HG03439 (cell line): ENCODE data around the gene SPAG8.

Experiments used
- ATAC-seq: cut with Tn5 transposase; IDR thresholded peaks from one replicate; pipeline ENCODE4 v1.9.1; 2021; ENCODE audit warnings: mild to moderate bottlenecking, moderate library complexity; ENCODE audit not compliant: unreplicated experiment

Gene SPAG8

DNA sequence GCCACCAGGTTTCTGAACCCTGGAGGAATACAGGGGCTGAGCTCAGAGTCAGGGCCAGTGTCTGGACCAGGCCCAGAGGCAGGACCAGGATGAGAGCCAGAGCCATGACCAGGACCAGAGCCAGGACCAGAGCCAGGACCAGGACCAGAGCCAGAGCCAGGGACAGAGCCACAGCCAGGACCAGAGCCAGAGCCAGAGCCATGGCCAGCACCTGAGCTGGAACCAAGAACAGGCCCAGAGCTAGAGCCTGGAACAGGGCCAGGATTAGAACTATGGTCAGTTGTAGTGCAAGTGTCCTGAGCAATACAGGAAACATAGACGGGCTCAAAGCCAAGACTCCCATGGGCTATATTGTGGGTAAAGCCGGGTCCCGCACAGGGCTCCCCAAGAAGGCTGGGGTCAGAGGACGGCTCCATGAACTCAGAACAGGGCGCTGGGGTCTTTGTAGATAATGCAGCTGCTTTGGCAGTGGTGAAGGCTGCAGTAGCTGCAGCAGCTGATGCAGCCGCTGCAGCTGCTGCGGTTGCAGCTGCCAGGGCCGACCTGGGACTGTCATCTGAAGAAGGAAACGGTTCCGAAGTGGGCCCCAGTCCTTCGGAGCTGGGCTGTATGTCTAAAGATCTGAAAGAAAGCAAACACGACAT, 559 bp downstream of the SPAG8 start:
- no peak for ATAC-seq

DNA sequence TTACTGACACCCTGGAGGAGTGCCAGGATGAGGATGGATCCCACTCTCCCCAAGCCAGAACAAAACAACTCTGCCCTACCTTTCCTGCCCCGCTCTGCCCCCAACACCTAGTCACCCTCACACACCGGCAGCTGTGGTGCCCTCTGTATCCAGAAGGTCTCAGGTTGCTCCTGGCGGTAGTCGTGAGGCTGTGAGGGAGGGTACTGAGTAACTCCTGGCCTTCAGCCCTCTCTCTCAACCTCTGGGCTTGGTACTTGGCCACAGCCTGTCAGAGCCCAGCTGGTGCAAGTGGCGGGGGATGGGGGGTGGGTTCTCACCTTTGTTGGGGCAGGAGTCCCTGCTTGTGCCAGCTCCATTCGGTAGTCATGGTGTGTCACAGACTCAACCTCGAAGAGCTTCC, 1.9 kb downstream of the SPAG8 start:
- ATAC-seq, result no peak

DNA sequence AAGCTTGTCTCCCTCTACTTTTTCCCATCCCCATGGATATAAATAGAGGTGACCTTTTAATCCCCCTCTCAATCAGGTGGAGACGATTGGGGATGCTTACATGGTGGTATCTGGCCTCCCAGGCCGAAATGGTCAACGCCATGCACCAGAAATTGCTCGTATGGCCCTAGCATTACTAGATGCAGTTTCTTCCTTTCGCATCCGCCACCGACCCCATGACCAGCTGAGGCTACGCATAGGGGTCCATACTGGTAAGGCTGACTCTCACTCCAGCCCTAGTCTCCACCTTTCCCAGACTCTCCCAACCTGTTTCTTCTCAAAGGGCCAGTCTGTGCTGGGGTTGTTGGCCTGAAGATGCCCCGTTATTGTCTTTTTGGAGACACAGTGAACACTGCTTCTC, 3.6 kb downstream of the SPAG8 start:
- no peak for ATAC-seq

- ATAC-seq, result no peak
These were observed 6.0 kb downstream of the SPAG8 start for GRCh38 chr9:35806101-35806500.

- no peak for ATAC-seq
These were observed 10.5 kb downstream of the SPAG8 start for GRCh38 chr9:35801328-35802128.

DNA sequence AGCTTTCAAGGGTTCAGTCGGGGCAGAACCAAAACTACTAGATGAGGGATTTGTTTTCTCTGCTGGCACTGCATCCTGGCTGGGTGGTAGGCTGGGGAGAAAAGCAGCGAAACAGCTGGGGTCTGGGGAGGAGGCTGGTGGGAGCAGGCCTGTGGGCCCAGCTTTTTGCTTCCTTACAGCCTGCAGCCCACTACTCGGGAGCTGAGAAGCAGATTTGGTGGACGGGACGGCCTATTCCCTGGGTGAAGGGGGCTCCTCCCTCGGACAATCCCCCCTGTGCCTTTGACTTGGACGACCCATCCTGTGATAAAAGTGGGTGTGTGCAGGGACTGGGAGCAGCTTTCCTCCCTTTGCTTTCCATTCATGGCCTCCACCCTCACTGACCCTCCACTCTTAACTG, 11.5 kb downstream of the SPAG8 start:
- no peak for ATAC-seq

GRCh38 chr9:35798658-35799374, 13.2 kb downstream of the SPAG8 start:
- ATAC-seq, result no peak

- ATAC-seq, result no peak
These were observed 14.6 kb downstream of the SPAG8 start for GRCh38 chr9:35797311-35798109.

DNA sequence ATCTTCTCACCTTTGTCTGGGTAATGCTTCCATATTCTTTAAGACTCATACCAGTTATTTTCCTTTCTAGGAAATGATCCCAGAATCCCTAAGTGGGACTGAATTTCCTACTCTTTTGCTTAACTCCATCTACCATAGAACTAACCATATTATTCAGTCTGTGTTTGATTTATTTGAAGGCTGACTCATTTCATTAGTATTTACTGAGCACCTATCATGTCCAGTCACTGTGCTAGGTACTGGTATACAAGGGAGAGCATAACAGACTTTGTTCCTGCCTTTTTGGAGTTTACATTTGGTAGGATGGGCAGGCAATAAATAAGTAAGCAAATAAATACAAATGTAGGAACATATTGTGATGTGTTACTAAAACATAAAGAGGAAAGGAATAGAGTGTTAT, 16.4 kb downstream of the SPAG8 start:
- no peak for ATAC-seq

- ATAC-seq, result no peak
These were observed 18.6 kb downstream of the SPAG8 start for GRCh38 chr9:35793461-35793860.

GRCh38 chr9:35792826-35793225, 19.2 kb downstream of the SPAG8 start:
- no peak for ATAC-seq

GRCh38 chr9:35792024-35792813, 19.8 kb downstream of the SPAG8 start:
- no peak for ATAC-seq

GRCh38 chr9:35791297-35791921, 20.7 kb downstream of the SPAG8 start, which contains the start of gene NPR2:
NPR2 (plus strand) TSS chr9:35791591; CDS start chr9:35792409, 818 bp downstream.
- ATAC-seq, result no peak

DNA sequence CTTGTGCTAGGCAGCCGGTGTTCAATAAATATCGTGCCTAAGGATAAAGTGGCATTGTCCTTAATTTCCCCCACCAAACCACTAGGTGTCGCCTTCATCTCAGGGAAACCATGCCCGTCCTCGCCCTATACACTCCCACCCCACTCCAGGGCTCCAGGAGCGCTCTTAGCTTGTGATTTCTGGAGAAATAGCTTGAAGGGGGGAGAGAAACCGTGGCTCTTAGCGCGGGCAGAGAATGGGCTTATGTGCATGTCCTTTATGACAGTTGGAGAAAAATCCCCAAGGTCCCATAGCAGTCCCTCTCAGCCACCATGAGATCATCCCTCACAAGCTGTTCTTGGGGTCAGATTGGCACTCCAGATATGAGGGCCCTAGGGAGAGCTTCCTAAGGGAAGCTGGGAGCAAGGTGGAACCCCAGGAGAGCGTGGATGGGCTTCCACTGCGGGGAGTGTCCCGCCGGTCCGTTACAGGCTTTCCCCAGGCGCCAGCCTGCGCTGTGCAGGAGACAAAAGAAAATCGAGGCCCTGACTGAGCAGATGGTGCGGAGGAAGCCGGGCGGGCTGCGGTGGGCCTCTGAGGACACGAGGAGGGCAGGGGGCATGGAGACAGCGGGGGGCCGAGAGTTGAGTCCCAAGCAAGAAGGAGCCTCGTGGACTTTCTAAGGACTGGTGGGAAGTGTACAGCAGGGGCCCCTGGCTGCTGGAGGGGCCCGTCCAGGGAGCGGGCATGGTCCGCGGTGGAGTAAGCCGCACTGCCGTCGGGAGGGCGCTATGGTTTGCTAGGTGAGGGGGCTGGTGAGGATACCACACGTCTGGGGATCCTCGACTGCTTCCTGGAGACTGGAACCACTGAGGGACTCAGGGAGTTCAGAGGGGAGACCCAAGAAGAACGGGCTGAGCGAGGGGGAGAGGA, 21.4 kb downstream of the SPAG8 start:
- ATAC-seq, result no peak

DNA sequence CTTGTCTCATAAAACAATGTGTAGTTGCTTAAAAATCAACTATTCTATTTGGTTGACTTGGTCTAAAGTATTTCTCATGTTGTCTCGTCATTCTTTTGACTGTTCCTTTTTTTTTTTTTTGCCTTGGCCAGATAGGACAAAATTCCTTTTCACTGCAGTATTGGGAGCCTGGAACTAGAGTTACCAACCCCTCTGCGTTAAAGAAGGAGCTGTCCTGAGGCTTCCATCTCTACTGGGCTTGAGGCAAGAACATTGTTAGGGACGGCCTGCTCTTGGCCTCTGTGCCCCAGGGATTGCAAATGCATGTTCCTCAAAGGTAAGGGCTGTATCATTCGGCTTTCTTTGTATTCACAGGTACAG, 22.1 kb downstream of the SPAG8 start:
- no peak for ATAC-seq

DNA sequence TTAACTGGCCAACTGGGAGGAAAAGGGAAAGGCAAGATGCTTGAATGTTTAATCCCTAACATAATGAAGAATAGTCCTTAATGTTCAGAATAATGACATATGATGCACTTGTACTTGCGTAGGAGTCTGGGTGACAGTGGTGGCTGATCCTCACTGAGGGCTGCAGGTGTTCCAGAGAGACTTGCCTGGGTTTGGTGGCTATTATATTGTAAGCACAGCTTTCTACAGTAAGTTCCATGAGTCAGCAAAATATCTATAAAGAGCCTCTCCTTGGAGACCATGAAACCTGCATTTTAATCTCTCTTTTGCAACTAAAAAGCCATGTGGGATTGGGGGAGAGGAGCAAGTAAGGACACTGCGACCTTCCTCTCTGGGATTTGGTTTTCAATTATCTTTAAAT, 22.5 kb downstream of the SPAG8 start:
- ATAC-seq, result no peak

DNA sequence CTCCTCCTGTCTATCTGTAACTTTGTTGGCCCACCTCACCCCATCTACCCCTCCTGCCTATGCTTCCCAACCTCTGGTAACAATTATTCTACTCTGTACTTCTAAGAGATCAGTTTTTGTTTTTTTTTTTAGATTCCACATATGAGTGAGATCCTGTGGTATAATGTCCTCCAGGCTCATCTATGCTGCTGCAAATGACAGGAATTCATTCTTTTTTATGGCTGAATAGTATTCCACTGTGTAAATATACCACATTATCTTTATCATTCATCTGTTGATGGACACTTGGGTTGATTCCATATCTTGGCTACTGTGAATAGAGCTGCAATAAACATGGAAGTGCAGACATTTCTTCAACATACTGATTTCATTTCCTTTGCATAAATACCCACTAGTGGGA, 28.6 kb downstream of the SPAG8 start:
- ATAC-seq, result no peak

- no peak for ATAC-seq
These were observed 31.0 kb downstream of the SPAG8 start for GRCh38 chr9:35781066-35781465.

GRCh38 chr9:35778496-35778895, 33.6 kb downstream of the SPAG8 start:
- no peak for ATAC-seq
